Measurements from ENCODE around the gene PRLR. TPM values are rescaled to one million over a fixed set of nuclear protein-coding genes. Genes with fewer than 3 reads are reported as not detected.

PRLR gene
- total RNA-seq, 6 experiments from 2014 or later, result 7.4 to 26.8 (median 15.1) TPM

DNA sequence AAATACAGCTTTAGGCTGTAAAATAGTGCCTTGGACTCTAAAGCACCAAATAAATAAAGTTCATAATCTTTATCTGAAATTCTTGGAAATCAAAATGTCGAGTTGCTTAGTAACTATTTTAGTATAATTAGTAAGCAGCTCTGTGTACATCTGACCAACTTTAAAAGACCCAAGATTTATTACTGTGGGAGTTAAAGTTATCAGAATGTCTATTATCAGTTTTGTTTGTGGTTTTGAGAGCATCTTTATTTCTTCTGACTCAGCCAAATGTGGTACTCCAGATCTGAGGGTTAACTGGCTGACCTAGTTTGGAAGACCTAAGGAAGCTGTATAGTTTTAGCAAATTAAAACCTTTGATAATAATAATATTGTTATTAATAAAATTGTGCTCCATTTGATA, 81.2 kb downstream of the PRLR start:
- no peaks in the 10 kb centered on the region for H3K4me1 ChIP-seq
- DNase-seq, result no peak
- no peaks in the 10 kb centered on the region for H3K36me3 ChIP-seq
- H3K27me3 ChIP-seq, result no peaks in the 10 kb centered on the region
- no peaks in the 10 kb centered on the region for H3K9me3 ChIP-seq
- no peak overlapping the region for H3K4me3 ChIP-seq
- no peak for ATAC-seq
- intact Hi-C loops (cut with DNase I), result no loop called here
- TF ChIP-seq POLR2A (IDR thresholded peaks at IDR 0.05), result no peak
- TF ChIP-seq, protein P1, sequence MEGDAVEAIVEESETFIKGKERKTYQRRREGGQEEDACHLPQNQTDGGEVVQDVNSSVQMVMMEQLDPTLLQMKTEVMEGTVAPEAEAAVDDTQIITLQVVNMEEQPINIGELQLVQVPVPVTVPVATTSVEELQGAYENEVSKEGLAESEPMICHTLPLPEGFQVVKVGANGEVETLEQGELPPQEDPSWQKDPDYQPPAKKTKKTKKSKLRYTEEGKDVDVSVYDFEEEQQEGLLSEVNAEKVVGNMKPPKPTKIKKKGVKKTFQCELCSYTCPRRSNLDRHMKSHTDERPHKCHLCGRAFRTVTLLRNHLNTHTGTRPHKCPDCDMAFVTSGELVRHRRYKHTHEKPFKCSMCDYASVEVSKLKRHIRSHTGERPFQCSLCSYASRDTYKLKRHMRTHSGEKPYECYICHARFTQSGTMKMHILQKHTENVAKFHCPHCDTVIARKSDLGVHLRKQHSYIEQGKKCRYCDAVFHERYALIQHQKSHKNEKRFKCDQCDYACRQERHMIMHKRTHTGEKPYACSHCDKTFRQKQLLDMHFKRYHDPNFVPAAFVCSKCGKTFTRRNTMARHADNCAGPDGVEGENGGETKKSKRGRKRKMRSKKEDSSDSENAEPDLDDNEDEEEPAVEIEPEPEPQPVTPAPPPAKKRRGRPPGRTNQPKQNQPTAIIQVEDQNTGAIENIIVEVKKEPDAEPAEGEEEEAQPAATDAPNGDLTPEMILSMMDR (IDR thresholded peaks at IDR 0.05), result no peak
- H3K27ac ChIP-seq, result no peak overlapping the region
- 64% methylated on average over 1 of the region's 1 CpG for WGBS (ENCODE audit: insufficient coverage, low coverage, low lambda C conversion rate, missing lambda C conversion rate)

GRCh38 chr5:35146406-35146805, 83.9 kb downstream of the PRLR start:
- TF ChIP-seq POLR2A (IDR thresholded peaks at IDR 0.05), result no peak
- TF ChIP-seq, protein P1 (IDR thresholded peaks at IDR 0.05), result no peak
- ATAC-seq (no peak), DNase-seq (no peak)
- Histone ChIP-seq H3K27me3 (no peaks in the 10 kb centered on the region), H3K4me3 (no peak overlapping the region), H3K27ac (no peak overlapping the region), H3K4me1 (no peaks in the 10 kb centered on the region), H3K9me3 (no peaks in the 10 kb centered on the region), H3K36me3 (no peaks in the 10 kb centered on the region)
- intact Hi-C loops (cut with DNase I), result no loop called here
- WGBS (ENCODE audit: insufficient coverage, low coverage, low lambda C conversion rate, missing lambda C conversion rate), result 69% methylated on average over 3 of the region's 3 CpGs

- no peaks in the 10 kb centered on the region for H3K4me1 ChIP-seq
- intact Hi-C loops (cut with DNase I), result no loop called here
- H3K36me3 ChIP-seq, result no peaks in the 10 kb centered on the region
- H3K27ac ChIP-seq, result no peak overlapping the region
- ATAC-seq, result no peak
- no peaks in the 10 kb centered on the region for H3K27me3 ChIP-seq
- TF ChIP-seq POLR2A (IDR thresholded peaks at IDR 0.05), result no peak
- TF ChIP-seq, protein P1 (IDR thresholded peaks at IDR 0.05), result no peak
- WGBS (ENCODE audit: insufficient coverage, low coverage, low lambda C conversion rate, missing lambda C conversion rate), result 86% methylated on average over 2 of the region's 2 CpGs
- no peaks in the 10 kb centered on the region for H3K9me3 ChIP-seq
- H3K4me3 ChIP-seq, result no peak overlapping the region
- no peak for DNase-seq
Measured at GRCh38 chr5:35145691-35146317, 84.5 kb downstream of the PRLR start.

- no peaks in the 10 kb centered on the region for H3K27me3 ChIP-seq
- no peaks in the 10 kb centered on the region for H3K4me1 ChIP-seq
- no peaks in the 10 kb centered on the region for H3K36me3 ChIP-seq
- no peak for TF ChIP-seq POLR2A (IDR thresholded peaks at IDR 0.05)
- TF ChIP-seq, protein P1 (IDR thresholded peaks at IDR 0.05), result no peak
- no peak overlapping the region for H3K27ac ChIP-seq
- intact Hi-C loops (cut with DNase I), result no loop called here
- DNase-seq (no peak), ATAC-seq (no peak)
- H3K4me3 ChIP-seq, result no peak overlapping the region
- no peaks in the 10 kb centered on the region for H3K9me3 ChIP-seq
- WGBS (ENCODE audit: insufficient coverage, low coverage, low lambda C conversion rate, missing lambda C conversion rate), result 82% methylated on average over 5 of the region's 5 CpGs
Measured at GRCh38 chr5:35145012-35145411, 85.3 kb downstream of the PRLR start.

DNA sequence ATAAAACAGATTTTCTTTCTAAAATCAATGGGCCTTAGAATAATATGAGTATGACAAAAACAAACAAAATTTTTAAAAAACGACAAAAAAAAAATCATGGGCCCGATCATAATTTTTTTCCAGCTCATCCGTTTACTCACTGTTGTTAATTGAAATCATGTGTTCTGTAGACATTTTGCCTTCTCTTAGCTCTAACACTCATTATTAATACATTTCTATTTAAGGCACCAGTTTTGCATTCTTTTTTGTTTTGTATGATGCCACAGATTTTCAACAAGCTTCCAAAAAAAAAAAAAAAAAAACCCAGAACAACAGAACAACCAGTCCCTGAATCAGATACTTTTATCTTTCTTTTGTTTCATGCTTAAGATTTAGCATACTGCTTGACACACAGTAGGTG, 86.4 kb downstream of the PRLR start:
- Histone ChIP-seq H3K36me3 (no peaks in the 10 kb centered on the region), H3K27ac (no peak overlapping the region), H3K27me3 (no peaks in the 10 kb centered on the region), H3K4me1 (no peaks in the 10 kb centered on the region), H3K9me3 (no peaks in the 10 kb centered on the region), H3K4me3 (no peak overlapping the region)
- TF ChIP-seq, protein P1 (IDR thresholded peaks at IDR 0.05), result no peak
- no peak for TF ChIP-seq POLR2A (IDR thresholded peaks at IDR 0.05)
- ATAC-seq, result no peak
- intact Hi-C loops (cut with DNase I), result no loop called here
- DNase-seq, result no peak
- WGBS (ENCODE audit: insufficient coverage, low coverage, low lambda C conversion rate, missing lambda C conversion rate), result 90% methylated on average over 3 of the region's 3 CpGs

Data from right lobe of liver (tissue), 6 donors.